ENCODE data around the gene JPH2. TPM values are rescaled to one million over a fixed set of nuclear protein-coding genes. Genes with fewer than 3 reads are reported as not detected.

The JPH2 gene
- total RNA-seq, 1 donor from 2014 or later, result 7.9 TPM

DNA sequence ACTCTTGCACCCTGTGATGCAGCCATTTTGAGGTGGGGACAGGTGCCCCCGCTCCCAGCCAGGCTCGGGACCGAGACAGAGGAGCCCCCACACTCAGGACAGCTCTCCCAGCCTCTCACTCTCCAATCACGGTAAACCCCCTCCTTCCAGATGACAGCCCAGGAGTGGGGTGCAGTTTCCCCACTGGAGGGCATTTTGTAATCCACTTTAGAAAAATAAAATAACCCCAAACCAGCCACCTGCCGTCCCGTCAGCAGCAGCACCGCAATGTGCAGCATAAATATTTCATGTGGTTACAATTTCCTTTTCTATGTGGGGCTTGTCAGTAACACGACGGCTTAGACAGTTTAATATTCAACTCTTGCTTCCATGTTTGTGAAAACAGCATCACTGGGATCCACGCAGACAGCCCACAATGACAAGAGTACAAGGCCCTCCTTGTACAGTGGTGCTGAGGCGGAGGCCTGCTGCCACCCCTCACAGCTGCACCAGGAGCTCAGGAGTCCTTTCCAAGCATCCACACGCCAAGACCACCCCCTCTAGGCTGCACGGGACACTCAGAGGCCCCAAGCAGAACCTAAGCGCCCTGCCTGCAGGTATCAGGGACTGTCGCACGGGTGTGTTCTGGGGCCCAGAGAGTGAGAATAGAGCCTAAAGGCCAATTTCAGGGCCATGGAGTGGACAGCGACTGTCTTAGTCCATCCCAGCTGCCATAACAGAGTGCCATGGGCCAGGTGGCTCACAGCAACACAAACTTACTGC, 116.7 kb downstream of the JPH2 start:
- no peak overlapping the region for H3K4me3 ChIP-seq
- peak; percentile 29 for DNase-seq
- H3K4me1 ChIP-seq, result peaks cover 3% of the 10 kb centered on the region
- intact Hi-C loops (cut with DNase I), result no loop called here
- H3K9me3 ChIP-seq, result no peaks in the 10 kb centered on the region
- TF ChIP-seq, protein P1, sequence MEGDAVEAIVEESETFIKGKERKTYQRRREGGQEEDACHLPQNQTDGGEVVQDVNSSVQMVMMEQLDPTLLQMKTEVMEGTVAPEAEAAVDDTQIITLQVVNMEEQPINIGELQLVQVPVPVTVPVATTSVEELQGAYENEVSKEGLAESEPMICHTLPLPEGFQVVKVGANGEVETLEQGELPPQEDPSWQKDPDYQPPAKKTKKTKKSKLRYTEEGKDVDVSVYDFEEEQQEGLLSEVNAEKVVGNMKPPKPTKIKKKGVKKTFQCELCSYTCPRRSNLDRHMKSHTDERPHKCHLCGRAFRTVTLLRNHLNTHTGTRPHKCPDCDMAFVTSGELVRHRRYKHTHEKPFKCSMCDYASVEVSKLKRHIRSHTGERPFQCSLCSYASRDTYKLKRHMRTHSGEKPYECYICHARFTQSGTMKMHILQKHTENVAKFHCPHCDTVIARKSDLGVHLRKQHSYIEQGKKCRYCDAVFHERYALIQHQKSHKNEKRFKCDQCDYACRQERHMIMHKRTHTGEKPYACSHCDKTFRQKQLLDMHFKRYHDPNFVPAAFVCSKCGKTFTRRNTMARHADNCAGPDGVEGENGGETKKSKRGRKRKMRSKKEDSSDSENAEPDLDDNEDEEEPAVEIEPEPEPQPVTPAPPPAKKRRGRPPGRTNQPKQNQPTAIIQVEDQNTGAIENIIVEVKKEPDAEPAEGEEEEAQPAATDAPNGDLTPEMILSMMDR (IDR thresholded peaks at IDR 0.05), result no peak
- ATAC-seq, result no peak
- no peaks in the 10 kb centered on the region for H3K36me3 ChIP-seq
- no peaks in the 10 kb centered on the region for H3K27me3 ChIP-seq
- H3K27ac ChIP-seq, result peak overlapping the region; percentile 11

DNA sequence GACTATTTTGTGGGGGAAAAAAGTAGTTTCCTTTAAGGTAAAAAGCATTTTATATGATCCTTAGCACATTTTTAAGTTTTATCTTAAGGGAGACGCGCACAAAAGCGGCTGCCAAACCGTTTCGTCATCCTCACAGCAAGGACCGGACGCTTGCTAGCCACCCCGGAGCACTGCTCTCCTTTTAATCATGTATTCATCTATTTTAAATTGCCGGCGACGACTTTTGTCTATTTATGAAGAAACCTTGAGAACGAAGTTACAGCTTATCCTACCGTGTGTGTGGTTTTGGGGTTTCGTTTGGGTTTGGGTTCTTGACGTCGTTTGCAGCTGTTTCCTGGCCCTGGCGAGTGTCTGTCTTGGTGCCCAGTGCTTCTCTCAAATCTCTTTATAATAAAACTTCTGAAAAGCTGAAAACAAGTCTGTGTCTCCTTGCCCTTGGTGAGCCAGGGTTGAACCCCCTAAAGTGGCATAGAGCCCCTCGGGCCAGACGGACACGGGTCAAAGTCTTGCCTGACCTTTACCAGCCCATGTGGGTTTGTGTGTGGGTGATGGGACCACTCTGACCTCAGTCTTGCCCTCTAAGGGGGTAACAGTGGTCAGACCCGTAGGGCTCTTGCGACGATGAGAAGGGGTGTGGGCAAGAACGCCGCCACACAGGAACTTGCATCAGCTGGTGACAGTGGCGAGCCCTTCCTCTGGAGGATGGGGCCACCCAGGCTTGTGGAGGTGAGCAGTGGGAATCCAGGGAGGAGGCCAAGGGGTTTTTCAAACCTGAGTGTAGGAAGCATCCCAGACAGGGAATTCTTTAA, 117.6 kb downstream of the JPH2 start:
- Histone ChIP-seq H3K4me3 (peak overlapping the region; percentile 10), H3K36me3 (no peaks in the 10 kb centered on the region), H3K4me1 (peaks cover 3% of the 10 kb centered on the region), H3K27ac (peak overlapping the region; percentile 11), H3K9me3 (no peaks in the 10 kb centered on the region), H3K27me3 (no peaks in the 10 kb centered on the region)
- intact Hi-C loops (cut with DNase I), result no loop called here
- TF ChIP-seq, protein P1 (IDR thresholded peaks at IDR 0.05), result no peak
- peak; percentile 66 for DNase-seq
- ATAC-seq, result peak; percentile 27

DNA sequence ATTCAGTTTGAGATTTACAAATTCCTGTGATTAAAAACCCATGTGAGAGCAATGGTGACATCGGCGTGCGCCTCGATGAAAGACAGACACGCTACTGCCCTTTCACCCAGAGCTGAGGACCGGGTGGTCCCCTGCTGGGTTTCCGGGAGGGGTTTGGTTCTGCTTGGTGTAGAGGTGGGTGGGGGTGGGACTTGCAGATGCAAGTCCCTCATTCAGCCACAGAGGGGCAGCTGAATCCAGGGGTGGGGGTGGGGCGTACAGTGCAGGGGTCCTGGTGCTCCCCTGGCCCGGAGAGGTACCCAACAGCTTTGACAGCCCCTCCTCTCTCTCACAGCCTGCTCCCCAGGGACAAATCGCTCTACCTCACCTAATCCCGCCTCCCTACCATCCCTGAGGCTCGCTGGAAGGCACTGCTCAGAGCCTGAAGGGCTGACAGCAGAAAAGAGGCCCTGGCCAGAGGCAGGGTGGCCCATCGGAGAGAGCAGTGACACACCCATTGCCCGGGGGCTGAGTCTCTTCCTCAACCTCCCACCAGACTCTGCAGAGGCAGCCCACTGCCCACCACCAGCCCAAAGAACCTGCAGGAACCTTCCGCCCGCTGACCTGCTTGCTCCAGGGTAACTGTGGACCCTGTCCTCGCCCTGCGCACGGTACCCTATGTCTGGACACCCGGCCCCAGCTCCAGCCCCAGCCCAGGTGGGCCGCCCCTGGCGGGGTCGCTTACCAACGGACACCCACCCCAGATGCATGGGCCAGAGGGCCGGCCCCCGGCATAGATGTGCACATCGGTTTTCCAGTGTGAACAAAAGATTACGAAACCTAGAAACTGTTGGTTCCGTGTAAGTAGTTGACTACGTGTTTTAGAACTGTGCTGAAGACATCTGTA, 118.4 kb downstream of the JPH2 start:
- intact Hi-C loops (cut with DNase I), result no loop called here
- H3K27ac ChIP-seq, result no peak overlapping the region
- H3K9me3 ChIP-seq, result no peaks in the 10 kb centered on the region
- ATAC-seq (no peak), DNase-seq (peak; percentile 65)
- H3K36me3 ChIP-seq, result no peaks in the 10 kb centered on the region
- H3K27me3 ChIP-seq, result no peaks in the 10 kb centered on the region
- TF ChIP-seq, protein P1 (IDR thresholded peaks at IDR 0.05), result no peak
- peaks cover 3% of the 10 kb centered on the region for H3K4me1 ChIP-seq
- H3K4me3 ChIP-seq, result no peak overlapping the region

GRCh38 chr20:44067650-44068081, 119.3 kb downstream of the JPH2 start:
- H3K4me1 ChIP-seq, result peaks cover 3% of the 10 kb centered on the region
- H3K27me3 ChIP-seq, result no peaks in the 10 kb centered on the region
- no peaks in the 10 kb centered on the region for H3K9me3 ChIP-seq
- no peak for ATAC-seq
- no peak overlapping the region for H3K4me3 ChIP-seq
- no peak overlapping the region for H3K27ac ChIP-seq
- TF ChIP-seq, protein P1 (IDR thresholded peaks at IDR 0.05), result no peak
- intact Hi-C loops (cut with DNase I), result no loop called here
- peak; percentile 53 for DNase-seq
- no peaks in the 10 kb centered on the region for H3K36me3 ChIP-seq
